HepG2 (cell line): ENCODE measurements around the gene STMN3. TPM values are rescaled to one million over a fixed set of nuclear protein-coding genes. Genes with fewer than 3 reads are reported as not detected.

Experiments
- ATAC-seq: fragments of 200-7000 bp; cut with Tn5 transposase; 3 replicates; pipeline ENCODE4 v1.9.1; 2020; ENCODE audit warnings: mild to moderate bottlenecking, moderate library complexity
- BruUV-seq: library from RNA; stranded (reverse); fragments of 400-500 nt; replicated peaks from 2 replicates; lab custom pipeline; 2021; lab: Mats Ljungman, UMichigan
- CTCF ChIA-PET: fragments of 300-600 bp; formaldehyde crosslinking; extraction: SDS; loops from one replicate; lab custom pipeline; 2021; ENCODE audit warnings: low total read pairs, inconsistent platforms, low intra/inter-chr PET ratio; lab: Yijun Ruan, JAX
- POLR2A ChIA-PET: fragments of 350-600 bp; sonication (Branson Sonifier 250); formaldehyde crosslinking; loops from one replicate; lab custom pipeline; 2020; ENCODE audit warnings: antibody characterized with exemption, inconsistent platforms; lab: Yijun Ruan, JAX
- DNase-seq: peaks from one replicate; pipeline ENCODE4 v3.0.0-alpha.2; 2015; ENCODE audit warnings: low spot score
- FAIRE-seq: peaks from 3 replicates; lab custom pipeline; 2011; peaks lifted over from hg19 to GRCh38; lab: Jason Lieb, UNC
- H2AFZ ChIP-seq: one replicate; pipeline ENCODE4 v1.6.1; 2011; ENCODE audit warnings: low read length, inconsistent platforms
- H3K27ac ChIP-seq: fragments of 300-600 bp; 3 replicates; pipeline ENCODE4 v1.8.0; 2011; ENCODE audit warnings: mixed run types, mild to moderate bottlenecking, mixed read lengths, low read length, inconsistent platforms; ENCODE audit not compliant: insufficient read depth; ENCODE audit errors: extremely low read length
- H3K27me3 ChIP-seq, 2 experiments: fragments of 200-600 bp in 1 of 2; 2 replicates in 1 of 2; 3 replicates in 1 of 2; pipeline versions ENCODE4 v1.6.0 to v1.8.0; 2011; ENCODE audit warnings: low read length in 2 of 2, mild to moderate bottlenecking in 2 of 2, moderate library complexity in 2 of 2, inconsistent platforms in 1 of 2; ENCODE audit not compliant: insufficient read depth in 2 of 2, control insufficient read depth in 1 of 2
- H3K36me3 ChIP-seq, 2 experiments: fragments of 200-600 bp in 1 of 2; replicated peaks in 1 of 2; 2 replicates in 1 of 2; 3 replicates in 1 of 2; pipeline versions ENCODE4 v1.5.1 to v1.8.0; 2011; ENCODE audit warnings: low read length in 2 of 2, inconsistent platforms in 1 of 2; ENCODE audit not compliant: insufficient read depth in 2 of 2, control insufficient read depth in 1 of 2
- H3K4me1 ChIP-seq: 2 replicates; pipeline ENCODE4 v1.5.1; 2012; ENCODE audit warnings: low read length, inconsistent platforms; ENCODE audit not compliant: insufficient read depth
- H3K4me2 ChIP-seq: 2 replicates; pipeline ENCODE4 v1.6.0; 2011; ENCODE audit warnings: low read depth, low read length, inconsistent platforms
- H3K4me3 ChIP-seq, 3 experiments: fragments of 200-600 bp in 1 of 3; sonication (generic), shearing (Covaris generic) in 1 of 3; replicated peaks in 1 of 3; 2 replicates each; pipeline ENCODE4 v1.5.1; 2011 to 2016; ENCODE audit warnings: low read length in 3 of 3, inconsistent platforms in 2 of 3, low read depth in 2 of 3, mild to moderate bottlenecking in 2 of 3, control low read depth in 1 of 3, mixed read lengths in 1 of 3; ENCODE audit not compliant: insufficient read depth in 1 of 3
- H3K79me2 ChIP-seq: one replicate; pipeline ENCODE4 v1.6.1; 2011; ENCODE audit warnings: low read length, inconsistent platforms; ENCODE audit not compliant: insufficient read depth
- H3K9ac ChIP-seq: 2 replicates; pipeline ENCODE4 v1.6.0; 2011; ENCODE audit warnings: mild to moderate bottlenecking, low read depth, low read length, inconsistent platforms; ENCODE audit not compliant: insufficient read depth
- H3K9me3 ChIP-seq: 2 replicates; pipeline ENCODE4 v1.5.1; 2012; ENCODE audit warnings: mild to moderate bottlenecking, low read length
- H4K20me1 ChIP-seq: 2 replicates; pipeline ENCODE4 v1.6.0; 2011; ENCODE audit warnings: inconsistent platforms, mild to moderate bottlenecking, low read length, moderate library complexity; ENCODE audit not compliant: insufficient read depth
- ZNF317 ChIP-seq: sonication (generic); formaldehyde crosslinking; IDR thresholded peaks from 2 replicates; pipeline ENCODE4 v1.5.0; 2020; ENCODE audit warnings: mild to moderate bottlenecking, missing genetic modification reagents
- WGBS: methylation state at CpG from one replicate; pipeline ENCODE4 v1.1.6; 2017; ENCODE audit warnings: low lambda C conversion rate; 5-methylcytosine and 5-hydroxymethylcytosine counted together
- in situ Hi-C: cut with HindIII; loops from 2 replicates; pipeline ENCODE4 v1.10.0; 2017; ENCODE audit warnings: low pct_unique_long_range_greater_than_20kb; ENCODE audit not compliant: extremely low pct_ligation_motif_present
- intact Hi-C: fragments of 100-400 bp; cut with micrococcal nuclease; formaldehyde crosslinking; loops from one replicate; pipeline ENCODE4 v1.10.0; 2022; ENCODE audit not compliant: unreplicated experiment
- polyA plus RNA-seq, 8 experiments: library from polyadenylated mRNA; depleted of rRNA in 3 of 8; stranded (reverse) in 7 of 8; unstranded in 1 of 8; fragments of >200 nt; fragmentation: Illumina TruSeq in 4 of 8; extraction: Trizol in 4 of 8; gene quantifications; 2 replicates each; pipeline versions ENCODE4 v1.2.1 to v1.2.3, GENCODE V29; 2011 to 2016; ENCODE audit warnings: low read depth in 4 of 8, missing spikeins in 1 of 8, mixed read lengths in 1 of 8; ENCODE audit not compliant: insufficient read depth in 1 of 8
- total RNA-seq, 5 experiments: library from RNA; depleted of rRNA; stranded (reverse); fragments of >200 nt; fragmentation: Illumina TruSeq; extraction: Trizol; gene quantifications; 2 replicates each; pipeline ENCODE4 v1.2.3, GENCODE V29; 2016; ENCODE audit warnings: low read depth in 1 of 5
- TF ChIP-seq, protein P1 (sequence below): sonication (generic); formaldehyde crosslinking; IDR thresholded peaks from 2 replicates; pipeline ENCODE4 v1.5.0; 2020; ENCODE audit warnings: missing genetic modification reagents, mild to moderate bottlenecking, borderline replicate concordance
- TF ChIP-seq, protein P2 (sequence below): sonication (generic); formaldehyde crosslinking; IDR thresholded peaks from 2 replicates; pipeline ENCODE4 v1.4.0; 2020; ENCODE audit warnings: missing genetic modification reagents
- TF ChIP-seq, protein P3 (sequence below): sonication (generic); formaldehyde crosslinking; IDR thresholded peaks from 2 replicates; pipeline ENCODE4 v1.4.0; 2020; ENCODE audit warnings: missing genetic modification reagents
- TF ChIP-seq, protein P4 (sequence below): sonication (generic); formaldehyde crosslinking; IDR thresholded peaks from 2 replicates; pipeline ENCODE4 v1.4.0; 2020; ENCODE audit warnings: missing genetic modification reagents

The STMN3 gene
- total and polyA plus RNA-seq, 2 of the 13 experiments (the other 11 are each of a cell fraction or from before 2014, with no cell fraction given) = 21.0 to 48.3 TPM

DNA sequence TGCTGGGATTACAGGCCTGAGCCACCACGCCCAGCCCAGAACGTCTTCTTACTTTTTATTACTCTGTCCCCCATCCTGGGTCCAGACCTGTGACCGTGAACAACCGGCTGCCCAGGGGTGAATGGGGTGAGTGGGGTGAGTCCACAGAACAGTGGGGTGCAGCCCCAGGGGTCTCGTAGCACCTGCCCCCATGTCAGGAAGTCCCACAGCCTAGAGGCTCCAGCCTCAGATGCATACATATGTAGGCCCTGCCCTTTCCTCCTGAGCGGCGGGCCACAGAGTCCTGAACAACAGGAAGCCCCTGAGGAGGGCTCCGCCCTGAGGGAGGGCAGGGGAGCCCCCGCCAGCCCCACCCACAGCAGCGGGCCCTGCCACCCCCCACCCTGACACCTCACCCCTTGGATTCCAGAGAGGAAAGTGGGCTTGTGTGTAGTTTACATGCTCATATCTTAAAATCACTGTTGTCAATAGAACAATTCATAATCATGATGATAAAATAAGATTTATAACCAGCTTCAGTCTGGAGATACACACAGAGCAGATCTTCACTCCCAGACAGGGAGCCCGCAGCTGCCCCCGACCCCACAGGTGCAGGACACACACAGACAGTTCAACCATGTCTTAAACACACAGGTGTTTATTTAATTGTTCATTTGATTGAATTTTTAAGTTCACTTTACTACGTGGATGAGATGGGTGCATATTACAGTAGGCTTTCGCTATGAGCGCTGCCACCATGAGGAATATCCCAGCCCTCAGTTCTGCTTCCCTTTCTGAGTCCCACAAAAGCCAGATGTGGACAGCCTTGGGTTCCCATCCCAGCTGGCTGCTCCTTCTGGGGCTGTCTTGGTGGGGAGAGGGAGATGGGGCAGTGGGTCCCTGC lies 13.9 kb downstream of the STMN3 start:
- FAIRE-seq = no peak
- TF ChIP-seq, protein P1, sequence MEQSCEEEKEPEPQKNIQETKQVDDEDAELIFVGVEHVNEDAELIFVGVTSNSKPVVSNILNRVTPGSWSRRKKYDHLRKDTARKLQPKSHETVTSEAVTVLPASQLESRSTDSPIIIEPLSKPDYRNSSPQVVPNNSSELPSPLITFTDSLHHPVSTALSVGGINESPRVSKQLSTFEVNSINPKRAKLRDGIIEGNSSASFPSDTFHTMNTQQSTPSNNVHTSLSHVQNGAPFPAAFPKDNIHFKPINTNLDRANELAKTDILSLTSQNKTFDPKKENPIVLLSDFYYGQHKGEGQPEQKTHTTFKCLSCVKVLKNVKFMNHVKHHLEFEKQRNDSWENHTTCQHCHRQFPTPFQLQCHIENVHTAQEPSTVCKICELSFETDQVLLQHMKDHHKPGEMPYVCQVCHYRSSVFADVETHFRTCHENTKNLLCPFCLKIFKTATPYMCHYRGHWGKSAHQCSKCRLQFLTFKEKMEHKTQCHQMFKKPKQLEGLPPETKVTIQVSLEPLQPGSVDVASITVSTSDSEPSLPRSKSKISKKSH (CRISPR knock-in tag) = 0 out of 2 replicates have a peak, but pooled peaks have one; percentile 33
- 0 out of 2 replicates have a peak, but pooled peaks have one; percentile 26 for TF ChIP-seq ZNF317 (CRISPR knock-in tag)
- TF ChIP-seq, protein P2, sequence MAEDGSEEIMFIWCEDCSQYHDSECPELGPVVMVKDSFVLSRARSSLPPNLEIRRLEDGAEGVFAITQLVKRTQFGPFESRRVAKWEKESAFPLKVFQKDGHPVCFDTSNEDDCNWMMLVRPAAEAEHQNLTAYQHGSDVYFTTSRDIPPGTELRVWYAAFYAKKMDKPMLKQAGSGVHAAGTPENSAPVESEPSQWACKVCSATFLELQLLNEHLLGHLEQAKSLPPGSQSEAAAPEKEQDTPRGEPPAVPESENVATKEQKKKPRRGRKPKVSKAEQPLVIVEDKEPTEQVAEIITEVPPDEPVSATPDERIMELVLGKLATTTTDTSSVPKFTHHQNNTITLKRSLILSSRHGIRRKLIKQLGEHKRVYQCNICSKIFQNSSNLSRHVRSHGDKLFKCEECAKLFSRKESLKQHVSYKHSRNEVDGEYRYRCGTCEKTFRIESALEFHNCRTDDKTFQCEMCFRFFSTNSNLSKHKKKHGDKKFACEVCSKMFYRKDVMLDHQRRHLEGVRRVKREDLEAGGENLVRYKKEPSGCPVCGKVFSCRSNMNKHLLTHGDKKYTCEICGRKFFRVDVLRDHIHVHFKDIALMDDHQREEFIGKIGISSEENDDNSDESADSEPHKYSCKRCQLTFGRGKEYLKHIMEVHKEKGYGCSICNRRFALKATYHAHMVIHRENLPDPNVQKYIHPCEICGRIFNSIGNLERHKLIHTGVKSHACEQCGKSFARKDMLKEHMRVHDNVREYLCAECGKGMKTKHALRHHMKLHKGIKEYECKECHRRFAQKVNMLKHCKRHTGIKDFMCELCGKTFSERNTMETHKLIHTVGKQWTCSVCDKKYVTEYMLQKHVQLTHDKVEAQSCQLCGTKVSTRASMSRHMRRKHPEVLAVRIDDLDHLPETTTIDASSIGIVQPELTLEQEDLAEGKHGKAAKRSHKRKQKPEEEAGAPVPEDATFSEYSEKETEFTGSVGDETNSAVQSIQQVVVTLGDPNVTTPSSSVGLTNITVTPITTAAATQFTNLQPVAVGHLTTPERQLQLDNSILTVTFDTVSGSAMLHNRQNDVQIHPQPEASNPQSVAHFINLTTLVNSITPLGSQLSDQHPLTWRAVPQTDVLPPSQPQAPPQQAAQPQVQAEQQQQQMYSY (CRISPR knock-in tag) = no peak
- TF ChIP-seq, protein P3, sequence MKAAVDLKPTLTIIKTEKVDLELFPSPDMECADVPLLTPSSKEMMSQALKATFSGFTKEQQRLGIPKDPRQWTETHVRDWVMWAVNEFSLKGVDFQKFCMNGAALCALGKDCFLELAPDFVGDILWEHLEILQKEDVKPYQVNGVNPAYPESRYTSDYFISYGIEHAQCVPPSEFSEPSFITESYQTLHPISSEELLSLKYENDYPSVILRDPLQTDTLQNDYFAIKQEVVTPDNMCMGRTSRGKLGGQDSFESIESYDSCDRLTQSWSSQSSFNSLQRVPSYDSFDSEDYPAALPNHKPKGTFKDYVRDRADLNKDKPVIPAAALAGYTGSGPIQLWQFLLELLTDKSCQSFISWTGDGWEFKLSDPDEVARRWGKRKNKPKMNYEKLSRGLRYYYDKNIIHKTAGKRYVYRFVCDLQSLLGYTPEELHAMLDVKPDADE (CRISPR knock-in tag) = no peak
- TF ChIP-seq, protein P4, sequence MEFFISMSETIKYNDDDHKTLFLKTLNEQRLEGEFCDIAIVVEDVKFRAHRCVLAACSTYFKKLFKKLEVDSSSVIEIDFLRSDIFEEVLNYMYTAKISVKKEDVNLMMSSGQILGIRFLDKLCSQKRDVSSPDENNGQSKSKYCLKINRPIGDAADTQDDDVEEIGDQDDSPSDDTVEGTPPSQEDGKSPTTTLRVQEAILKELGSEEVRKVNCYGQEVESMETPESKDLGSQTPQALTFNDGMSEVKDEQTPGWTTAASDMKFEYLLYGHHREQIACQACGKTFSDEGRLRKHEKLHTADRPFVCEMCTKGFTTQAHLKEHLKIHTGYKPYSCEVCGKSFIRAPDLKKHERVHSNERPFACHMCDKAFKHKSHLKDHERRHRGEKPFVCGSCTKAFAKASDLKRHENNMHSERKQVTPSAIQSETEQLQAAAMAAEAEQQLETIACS (CRISPR knock-in tag) = no peak
- intact Hi-C loops = no loop called here
- ChIA-PET CTCF (no interaction called here), POLR2A (interaction anchor here (0.6 kb wide), 1 partner anchor 86 kb away, joined by 7 read pairs; no protein-coding TSS in a partner anchor)
- no peak overlapping the region for H3K9ac ChIP-seq
- no peak overlapping the region for H3K4me3 ChIP-seq
- no peaks in the 10 kb centered on the region for H4K20me1 ChIP-seq
- no TSS peak for BruUV-seq
- in situ Hi-C loops = no loop called here
- ATAC-seq = no peak
- DNase-seq = no peak
- H3K36me3 ChIP-seq = no peaks in the 10 kb centered on the region; a peak in 1 of 5 replicates
- H3K4me2 ChIP-seq = no peak overlapping the region
- H3K27ac ChIP-seq = no peak overlapping the region
- no peaks in the 10 kb centered on the region for H3K79me2 ChIP-seq
- no peaks in the 10 kb centered on the region for H3K9me3 ChIP-seq
- H3K4me1 ChIP-seq = peaks cover 22% of the 10 kb centered on the region
- 75% methylated on average over 15 of the region's 15 CpGs for WGBS
- no peaks in the 10 kb centered on the region; a peak in 1 of 5 replicates for H3K27me3 ChIP-seq
- H2AFZ ChIP-seq = no peak overlapping the region
